ENCODE data around the gene FBXO27. TPM values are rescaled to one million over a fixed set of nuclear protein-coding genes. Genes with fewer than 3 reads are reported as not detected.

The FBXO27 gene
- total RNA-seq, 5 donors from 2014 or later (not counting 1 experiment from before 2014, with no cell fraction given) = 0.41 to 0.69 (median 0.66) TPM; not detected in 2

GRCh38 chr19:39036581-39036980, 4.2 kb upstream of the FBXO27 start:
- no peak for DNase-seq
- Mint-ChIP-seq H3K4me1 (peaks cover 3 to 5% (median 4%) of the 10 kb centered on the region in 3 donors), H3K36me3 (no peaks in the 10 kb centered on the region), H3K4me3 (no peak overlapping the region), H3K9me3 (peaks cover 0 to 3% (median 0%) of the 10 kb centered on the region in 3 donors), H3K27ac (no peak overlapping the region), H3K27me3 (peaks cover 0 to 10% of the 10 kb centered on the region in 2 donors)
- Histone ChIP-seq H3K9me3 (no peaks in the 10 kb centered on the region), H3K27me3 (replicated peaks in 1 of 2; ENCODE audit: control insufficient read depth in 2 of 2, extremely low read depth in 1 of 2, insufficient read depth in 2 of 2, low read length in 1 of 2) (peaks cover 3 to 13% of the 10 kb centered on the region in 2 experiments), H3K4me1 (ENCODE audit: control insufficient read depth in 1 of 2, extremely low read depth in 1 of 2, insufficient read depth in 2 of 2, low read length in 2 of 2) (peaks cover 0 to 10% of the 10 kb centered on the region in 2 experiments), H3K4me3 (ENCODE audit: control insufficient read depth in 1 of 2, extremely low read depth in 1 of 2, low read length in 1 of 2) (no peak overlapping the region), H3K36me3 (ENCODE audit: control insufficient read depth in 2 of 2, extremely low read depth in 1 of 2, insufficient read depth in 1 of 2, low read length in 1 of 2) (no peaks in the 10 kb centered on the region), H3K27ac (ENCODE audit: low read length) (no peak overlapping the region)
- ATAC-seq (replicated peaks in 1 of 4) = no peak
- ChIA-PET POLR2A (interaction anchor here in 1 of 2 donors (0.6 kb wide), 1 partner anchor 192 kb away, joined by 6 read pairs; no protein-coding TSS in a partner anchor), CTCF (interaction anchor here in 1 of 2 donors (0.7 kb wide), 1 partner anchor 733 kb away, joined by 4 read pairs; no protein-coding TSS in a partner anchor)

GRCh38 chr19:39031368-39032062, 834 bp downstream of the FBXO27 start:
- Mint-ChIP-seq H3K9me3 (no peaks in the 10 kb centered on the region), H3K4me3 (peak overlapping the region; percentile 64 to 73 (median 66)), H3K4me1 (peaks cover 5 to 14% (median 9%) of the 10 kb centered on the region in 3 donors), H3K27ac (no peak overlapping the region), H3K27me3 (peaks cover 4 to 5% of the 10 kb centered on the region in 2 donors), H3K36me3 (no peaks in the 10 kb centered on the region)
- Histone ChIP-seq H3K27ac (ENCODE audit: low read length) (no peak overlapping the region), H3K9me3 (no peaks in the 10 kb centered on the region), H3K4me1 (ENCODE audit: control insufficient read depth in 1 of 2, extremely low read depth in 1 of 2, insufficient read depth in 2 of 2, low read length in 2 of 2) (peaks cover 3 to 21% of the 10 kb centered on the region in 2 experiments), H3K36me3 (ENCODE audit: control insufficient read depth in 2 of 2, extremely low read depth in 1 of 2, insufficient read depth in 1 of 2, low read length in 1 of 2) (no peaks in the 10 kb centered on the region), H3K27me3 (replicated peaks in 1 of 2; ENCODE audit: control insufficient read depth in 2 of 2, extremely low read depth in 1 of 2, insufficient read depth in 2 of 2, low read length in 1 of 2) (peaks cover 11 to 44% of the 10 kb centered on the region in 2 experiments), H3K4me3 (ENCODE audit: control insufficient read depth in 1 of 2, extremely low read depth in 1 of 2, low read length in 1 of 2) (peak overlapping the region; percentile 54)
- peak; percentile 86 to 90 (median 88) for ATAC-seq (replicated peaks in 1 of 4)
- CTCF ChIA-PET = no interaction called here
- POLR2A ChIA-PET = interaction anchor here in 1 of 2 donors (0.7 kb wide), 1 partner anchor 449 kb away, joined by 3 read pairs; the partner anchor contains the start of gene TIMM50
- 2% methylated on average over 47 of the region's 49 CpGs for WGBS (ENCODE audit: insufficient coverage)
- DNase-seq = peak in 34 of 35 experiments; percentile 27 to 76 (median 56)

- H3K27me3 ChIP-seq (replicated peaks in 1 of 2; ENCODE audit: control insufficient read depth in 2 of 2, extremely low read depth in 1 of 2, insufficient read depth in 2 of 2, low read length in 1 of 2) = peaks cover 11 to 49% of the 10 kb centered on the region in 2 experiments
- WGBS (ENCODE audit: insufficient coverage) = 28% methylated on average over 10 of the region's 11 CpGs
- no peaks in the 10 kb centered on the region for H3K9me3 Mint-ChIP-seq
- peak overlapping the region; percentile 64 to 73 (median 66) for H3K4me3 Mint-ChIP-seq
- no peaks in the 10 kb centered on the region for H3K36me3 Mint-ChIP-seq
- no peaks in the 10 kb centered on the region for H3K9me3 ChIP-seq
- no peaks in the 10 kb centered on the region for H3K36me3 ChIP-seq (ENCODE audit: control insufficient read depth in 2 of 2, extremely low read depth in 1 of 2, insufficient read depth in 1 of 2, low read length in 1 of 2)
- peaks cover 4 to 5% of the 10 kb centered on the region in 2 donors for H3K27me3 Mint-ChIP-seq
- CTCF ChIA-PET = no interaction called here
- no peak overlapping the region for H3K27ac Mint-ChIP-seq
- H3K4me1 ChIP-seq (ENCODE audit: control insufficient read depth in 1 of 2, extremely low read depth in 1 of 2, insufficient read depth in 2 of 2, low read length in 2 of 2) = peaks cover 3 to 21% of the 10 kb centered on the region in 2 experiments
- no peak overlapping the region for H3K27ac ChIP-seq (ENCODE audit: low read length)
- peak overlapping the region; percentile 54 for H3K4me3 ChIP-seq (ENCODE audit: control insufficient read depth in 1 of 2, extremely low read depth in 1 of 2, low read length in 1 of 2)
- no peak for DNase-seq
- POLR2A ChIA-PET = interaction anchor here in 1 of 2 donors (0.7 kb wide), 1 partner anchor 449 kb away, joined by 3 read pairs; the partner anchor contains the start of gene TIMM50
- peaks cover 5 to 14% (median 9%) of the 10 kb centered on the region in 3 donors for H3K4me1 Mint-ChIP-seq
- ATAC-seq (replicated peaks in 1 of 4) = no peak
Measured at GRCh38 chr19:39030854-39031367, 1.4 kb downstream of the FBXO27 start.

- 92% methylated on average over 10 of the region's 14 CpGs for WGBS (ENCODE audit: insufficient coverage)
- H3K4me3 Mint-ChIP-seq = no peak overlapping the region
- ATAC-seq (replicated peaks in 1 of 4) = no peak
- no peaks in the 10 kb centered on the region for H3K36me3 Mint-ChIP-seq
- ChIA-PET CTCF (interaction anchor here in 1 of 2 donors (0.6 kb wide), 1 partner anchor 512 kb away, joined by 8 read pairs; no protein-coding TSS in a partner anchor), POLR2A (no interaction called here)
- no peaks in the 10 kb centered on the region for H3K9me3 ChIP-seq
- no peaks in the 10 kb centered on the region for H3K9me3 Mint-ChIP-seq
- no peaks in the 10 kb centered on the region for H3K4me1 ChIP-seq (ENCODE audit: control insufficient read depth in 1 of 2, extremely low read depth in 1 of 2, insufficient read depth in 2 of 2, low read length in 2 of 2)
- H3K4me1 Mint-ChIP-seq = peaks cover 0 to 1% (median 0%) of the 10 kb centered on the region in 3 donors
- DNase-seq = no peak
- H3K4me3 ChIP-seq (ENCODE audit: control insufficient read depth in 1 of 2, extremely low read depth in 1 of 2, low read length in 1 of 2) = no peak overlapping the region
- no peaks in the 10 kb centered on the region for H3K36me3 ChIP-seq (ENCODE audit: control insufficient read depth in 2 of 2, extremely low read depth in 1 of 2, insufficient read depth in 1 of 2, low read length in 1 of 2)
- H3K27ac ChIP-seq (ENCODE audit: low read length) = no peak overlapping the region
- peaks cover 0 to 20% of the 10 kb centered on the region in 2 donors for H3K27me3 Mint-ChIP-seq
- no peak overlapping the region for H3K27ac Mint-ChIP-seq
- peaks cover 3 to 53% of the 10 kb centered on the region in 2 experiments for H3K27me3 ChIP-seq (replicated peaks in 1 of 2; ENCODE audit: control insufficient read depth in 2 of 2, extremely low read depth in 1 of 2, insufficient read depth in 2 of 2, low read length in 1 of 2)
Measured at GRCh38 chr19:39024875-39025641, 7.3 kb downstream of the FBXO27 start.

DNA sequence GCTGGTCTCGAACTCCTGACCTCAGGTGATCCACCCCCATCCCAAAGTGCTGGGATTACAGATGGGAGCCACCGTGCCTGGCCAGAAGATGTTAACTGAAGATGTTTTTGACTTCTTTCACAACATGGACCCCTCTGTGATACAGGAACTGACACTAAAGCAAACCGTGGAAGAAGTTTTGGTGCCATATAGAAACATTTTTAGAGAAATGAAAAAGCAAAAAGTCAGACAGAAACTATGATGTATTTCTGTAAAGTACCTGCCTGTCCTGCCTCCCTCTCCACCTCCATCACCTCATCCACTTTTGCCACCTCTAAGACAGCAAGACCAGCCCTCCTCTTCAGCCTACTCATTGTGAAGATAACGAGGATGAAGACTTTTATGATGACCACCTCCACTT, 11.3 kb downstream of the FBXO27 start:
- Histone ChIP-seq H3K27ac (ENCODE audit: low read length) (no peak overlapping the region), H3K27me3 (replicated peaks in 1 of 2; ENCODE audit: control insufficient read depth in 2 of 2, extremely low read depth in 1 of 2, insufficient read depth in 2 of 2, low read length in 1 of 2) (peaks cover 0 to 25% of the 10 kb centered on the region in 2 experiments), H3K4me1 (ENCODE audit: control insufficient read depth in 1 of 2, extremely low read depth in 1 of 2, insufficient read depth in 2 of 2, low read length in 2 of 2) (no peaks in the 10 kb centered on the region), H3K4me3 (ENCODE audit: control insufficient read depth in 1 of 2, extremely low read depth in 1 of 2, low read length in 1 of 2) (no peak overlapping the region), H3K36me3 (ENCODE audit: control insufficient read depth in 2 of 2, extremely low read depth in 1 of 2, insufficient read depth in 1 of 2, low read length in 1 of 2) (no peaks in the 10 kb centered on the region), H3K9me3 (no peaks in the 10 kb centered on the region)
- ChIA-PET POLR2A (no interaction called here), CTCF (interaction anchor here in 1 of 2 donors (0.6 kb wide), 1 partner anchor 74 kb away, joined by 5 read pairs; no protein-coding TSS in a partner anchor)
- Mint-ChIP-seq H3K27ac (no peak overlapping the region), H3K4me3 (no peak overlapping the region), H3K36me3 (no peaks in the 10 kb centered on the region), H3K4me1 (no peaks in the 10 kb centered on the region), H3K9me3 (no peaks in the 10 kb centered on the region), H3K27me3 (peaks cover 9 to 22% of the 10 kb centered on the region in 2 donors)
- WGBS (ENCODE audit: insufficient coverage) = 93% methylated on average over 2 of the region's 4 CpGs
- ATAC-seq (replicated peaks in 1 of 4) (no peak), DNase-seq (no peak)

DNA sequence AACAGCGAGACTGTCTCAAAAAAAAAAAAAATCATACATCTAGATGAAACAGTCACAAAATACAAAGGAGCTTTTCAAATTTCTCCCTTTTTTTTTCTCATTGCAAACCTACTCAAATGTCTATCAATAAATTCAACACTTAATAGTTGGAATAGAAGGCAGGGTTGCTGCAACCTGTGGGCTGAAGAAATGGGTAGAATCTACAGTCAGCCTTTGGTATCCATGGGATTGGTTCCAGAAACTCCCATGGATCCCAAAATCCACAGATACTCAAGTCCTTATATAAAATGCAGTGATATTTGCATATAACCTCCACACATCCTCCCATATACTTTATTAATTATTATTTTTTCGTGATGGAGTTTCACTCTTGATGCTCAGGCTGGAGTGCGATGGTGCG, 14.7 kb downstream of the FBXO27 start:
- no peak overlapping the region for H3K27ac ChIP-seq (ENCODE audit: low read length)
- H3K4me1 ChIP-seq (ENCODE audit: control insufficient read depth in 1 of 2, extremely low read depth in 1 of 2, insufficient read depth in 2 of 2, low read length in 2 of 2) = no peaks in the 10 kb centered on the region
- peaks cover 0 to 22% of the 10 kb centered on the region in 2 experiments for H3K27me3 ChIP-seq (replicated peaks in 1 of 2; ENCODE audit: control insufficient read depth in 2 of 2, extremely low read depth in 1 of 2, insufficient read depth in 2 of 2, low read length in 1 of 2)
- H3K27me3 Mint-ChIP-seq = peaks cover 16% of the 10 kb centered on the region in 2 donors
- no peak overlapping the region for H3K27ac Mint-ChIP-seq
- no peaks in the 10 kb centered on the region for H3K4me1 Mint-ChIP-seq
- H3K9me3 Mint-ChIP-seq = no peaks in the 10 kb centered on the region
- H3K36me3 Mint-ChIP-seq = no peaks in the 10 kb centered on the region
- no peaks in the 10 kb centered on the region for H3K36me3 ChIP-seq (ENCODE audit: control insufficient read depth in 2 of 2, extremely low read depth in 1 of 2, insufficient read depth in 1 of 2, low read length in 1 of 2)
- WGBS (ENCODE audit: insufficient coverage) = no CpG with 5 or more reads among the region's 4 CpGs
- no peak overlapping the region for H3K4me3 ChIP-seq (ENCODE audit: control insufficient read depth in 1 of 2, extremely low read depth in 1 of 2, low read length in 1 of 2)
- ChIA-PET CTCF (no interaction called here), POLR2A (no interaction called here)
- DNase-seq = no peak
- no peak for ATAC-seq (replicated peaks in 1 of 4)
- no peak overlapping the region for H3K4me3 Mint-ChIP-seq
- H3K9me3 ChIP-seq = no peaks in the 10 kb centered on the region
